ENCODE measurements around the gene RAB8B. TPM values are rescaled to one million over a fixed set of nuclear protein-coding genes. Genes with fewer than 3 reads are reported as not detected.

Gene RAB8B
- total RNA-seq, 1 experiment from 2014 or later = 14.2 TPM

DNA sequence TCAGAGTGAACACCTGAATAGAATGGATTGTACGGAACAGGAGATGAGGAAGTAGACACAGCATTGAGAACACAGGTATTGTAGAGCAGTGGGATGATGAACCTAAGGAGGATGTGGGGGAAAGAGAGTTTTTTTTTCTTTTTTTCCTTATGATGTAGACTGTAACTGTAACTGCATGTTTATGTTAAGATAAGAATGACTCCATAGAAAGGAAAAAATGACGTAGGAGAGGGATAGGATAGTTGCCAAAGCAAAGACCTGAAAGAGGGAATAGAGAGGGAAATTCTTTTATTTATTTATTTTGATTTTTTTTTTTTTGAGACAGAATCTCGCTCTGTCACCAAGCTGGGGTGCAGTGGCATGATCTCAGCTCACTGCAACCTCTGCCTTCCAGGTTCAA, 121.2 kb downstream of the RAB8B start:
- no peak overlapping the region for H3K27ac ChIP-seq (ENCODE audit: low read length)
- H2AFZ ChIP-seq (ENCODE audit: low read length) = no peak overlapping the region
- no peaks in the 10 kb centered on the region for H3K9me3 ChIP-seq (ENCODE audit: low read length)
- no peak overlapping the region for H3K9ac ChIP-seq (ENCODE audit: low read length)
- H3K27me3 ChIP-seq (ENCODE audit: low read length) = no peaks in the 10 kb centered on the region
- no peaks in the 10 kb centered on the region for H3K4me1 ChIP-seq (ENCODE audit: low read length)
- H3K9me2 ChIP-seq (replicated peaks; ENCODE audit: insufficient read depth, low read length) = no peaks in the 10 kb centered on the region
- no peak overlapping the region for H3K4me2 ChIP-seq (ENCODE audit: low read depth, low read length, poor library complexity, severe bottlenecking)
- no peak overlapping the region for H3K4me3 ChIP-seq (ENCODE audit: low read length)
- DNase-seq = no peak
- H3K79me2 ChIP-seq (ENCODE audit: low read length) = no peaks in the 10 kb centered on the region
- H3K36me3 ChIP-seq (ENCODE audit: insufficient read depth, low read length) = peaks cover 12% of the 10 kb centered on the region; the same call in 1 of the 2 replicates
- no peaks in the 10 kb centered on the region for H4K20me1 ChIP-seq (ENCODE audit: insufficient read depth, low read depth, low read length)

DNA sequence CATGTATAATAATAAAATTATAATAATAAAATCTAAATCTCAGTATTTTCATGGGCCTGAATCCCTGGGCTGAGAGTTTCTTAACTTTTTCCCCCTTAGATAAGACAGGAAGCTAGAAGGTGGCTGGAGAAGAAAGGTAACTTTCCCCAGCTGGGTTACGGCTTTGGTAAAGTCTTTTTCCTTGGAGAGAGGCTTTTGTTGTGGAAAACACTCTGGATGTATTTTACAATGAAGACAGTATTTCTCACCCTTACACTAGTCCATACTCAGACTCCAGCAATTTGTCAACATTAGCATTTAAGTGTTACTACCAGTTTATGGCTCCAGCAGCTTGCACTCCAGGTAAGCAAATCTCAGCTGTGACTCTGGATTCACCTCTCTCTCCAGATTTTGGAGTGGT, 122.9 kb downstream of the RAB8B start:
- no peak overlapping the region for H2AFZ ChIP-seq (ENCODE audit: low read length)
- H3K27me3 ChIP-seq (ENCODE audit: low read length) = no peaks in the 10 kb centered on the region
- no peak overlapping the region for H3K27ac ChIP-seq (ENCODE audit: low read length)
- H3K4me3 ChIP-seq (ENCODE audit: low read length) = no peak overlapping the region
- no peaks in the 10 kb centered on the region for H3K9me3 ChIP-seq (ENCODE audit: low read length)
- no peaks in the 10 kb centered on the region for H3K36me3 ChIP-seq (ENCODE audit: insufficient read depth, low read length)
- no peak overlapping the region for H3K4me2 ChIP-seq (ENCODE audit: low read depth, low read length, poor library complexity, severe bottlenecking)
- no peaks in the 10 kb centered on the region for H4K20me1 ChIP-seq (ENCODE audit: insufficient read depth, low read depth, low read length)
- no peaks in the 10 kb centered on the region for H3K9me2 ChIP-seq (replicated peaks; ENCODE audit: insufficient read depth, low read length)
- no peaks in the 10 kb centered on the region for H3K79me2 ChIP-seq (ENCODE audit: low read length)
- no peak overlapping the region for H3K9ac ChIP-seq (ENCODE audit: low read length)
- no peaks in the 10 kb centered on the region for H3K4me1 ChIP-seq (ENCODE audit: low read length)
- DNase-seq = no peak

DNA sequence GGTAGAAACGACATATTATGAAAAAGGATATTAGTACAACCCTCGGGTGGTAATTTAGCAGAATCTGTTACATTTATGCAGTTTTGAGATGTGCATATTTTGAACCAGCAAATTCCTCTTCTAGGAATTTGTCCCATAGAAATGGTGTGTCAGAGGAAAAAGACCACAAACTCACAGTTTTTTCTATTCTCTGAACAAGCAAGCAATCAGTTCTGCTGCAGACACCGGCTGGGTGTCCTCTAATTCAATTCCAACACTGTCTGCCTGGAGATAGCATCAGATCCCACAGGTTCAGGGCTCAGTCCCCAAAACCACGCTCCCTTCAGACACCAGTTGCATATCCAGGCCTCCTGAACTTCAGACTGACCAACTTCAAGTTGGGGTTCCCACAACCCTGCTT, 124.4 kb downstream of the RAB8B start:
- no peaks in the 10 kb centered on the region for H3K9me2 ChIP-seq (replicated peaks; ENCODE audit: insufficient read depth, low read length)
- no peaks in the 10 kb centered on the region for H3K36me3 ChIP-seq (ENCODE audit: insufficient read depth, low read length)
- H4K20me1 ChIP-seq (ENCODE audit: insufficient read depth, low read depth, low read length) = no peaks in the 10 kb centered on the region
- H2AFZ ChIP-seq (ENCODE audit: low read length) = no peak overlapping the region
- H3K9me3 ChIP-seq (ENCODE audit: low read length) = no peaks in the 10 kb centered on the region
- no peaks in the 10 kb centered on the region for H3K79me2 ChIP-seq (ENCODE audit: low read length)
- no peak overlapping the region for H3K4me3 ChIP-seq (ENCODE audit: low read length)
- no peaks in the 10 kb centered on the region for H3K4me1 ChIP-seq (ENCODE audit: low read length)
- no peak overlapping the region for H3K4me2 ChIP-seq (ENCODE audit: low read depth, low read length, poor library complexity, severe bottlenecking)
- H3K9ac ChIP-seq (ENCODE audit: low read length) = no peak overlapping the region
- H3K27me3 ChIP-seq (ENCODE audit: low read length) = no peaks in the 10 kb centered on the region
- H3K27ac ChIP-seq (ENCODE audit: low read length) = no peak overlapping the region
- DNase-seq = no peak

DNA sequence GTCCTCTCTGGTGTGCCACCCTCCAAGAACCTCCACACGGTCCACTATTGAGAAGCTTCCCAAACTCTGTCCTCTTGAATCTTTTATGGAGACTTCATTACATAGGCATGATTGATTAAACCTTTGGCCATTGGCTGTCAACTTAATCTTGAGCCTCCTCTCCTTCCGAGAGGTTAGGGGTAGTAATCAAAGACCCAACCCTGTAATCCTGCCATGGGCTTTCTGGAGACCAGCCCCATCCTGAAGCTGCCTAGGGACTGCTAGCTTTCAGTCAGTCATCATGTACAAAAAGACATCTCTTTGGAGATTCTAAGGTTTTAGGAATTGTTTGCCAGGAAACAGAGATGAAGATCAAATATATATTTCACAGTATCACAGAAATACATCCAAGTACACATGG, 125.0 kb downstream of the RAB8B start:
- Histone ChIP-seq H3K79me2 (ENCODE audit: low read length) (no peaks in the 10 kb centered on the region), H2AFZ (ENCODE audit: low read length) (no peak overlapping the region), H3K4me3 (ENCODE audit: low read length) (no peak overlapping the region), H4K20me1 (ENCODE audit: insufficient read depth, low read depth, low read length) (no peaks in the 10 kb centered on the region), H3K27me3 (ENCODE audit: low read length) (no peaks in the 10 kb centered on the region), H3K27ac (ENCODE audit: low read length) (no peak overlapping the region), H3K4me1 (ENCODE audit: low read length) (no peaks in the 10 kb centered on the region), H3K36me3 (ENCODE audit: insufficient read depth, low read length) (no peaks in the 10 kb centered on the region), H3K9me2 (replicated peaks; ENCODE audit: insufficient read depth, low read length) (no peaks in the 10 kb centered on the region), H3K4me2 (ENCODE audit: low read depth, low read length, poor library complexity, severe bottlenecking) (no peak overlapping the region), H3K9ac (ENCODE audit: low read length) (no peak overlapping the region), H3K9me3 (ENCODE audit: low read length) (no peaks in the 10 kb centered on the region)
- no peak for DNase-seq

Other genes starting within 250 kb of the RAB8B start
- gene TPM1, start 146.9 kb upstream of the RAB8B start, total RNA-seq (2014; rRNA removed; shearing (Covaris generic); ENCODE audit: low replicate concordance) = 10.1 and 11.5 TPM in 2 replicates
- 3.8 and 15.3 TPM in 2 replicates for gene LACTB, start 67.7 kb upstream of the RAB8B start, total RNA-seq (2014; rRNA removed; shearing (Covaris generic); ENCODE audit: low replicate concordance)
- 36.3 and 72.8 TPM in 2 replicates for gene RPS27L, start 32.1 kb upstream of the RAB8B start, total RNA-seq (2014; rRNA removed; shearing (Covaris generic); ENCODE audit: low replicate concordance)
- gene APH1B, start 88.0 kb downstream of the RAB8B start, total RNA-seq (2014; rRNA removed; shearing (Covaris generic); ENCODE audit: low replicate concordance) = 21.4 and 34.8 TPM in 2 replicates
- not detected in 2 replicates for gene CA12, start 192.2 kb downstream of the RAB8B start, total RNA-seq (2014; rRNA removed; shearing (Covaris generic); ENCODE audit: low replicate concordance)

All from Karpas-422 (cell line).